Right renal cortex interstitium (tissue), 3 donors: ENCODE data around the gene DAAM2. TPM values are rescaled to one million over a fixed set of nuclear protein-coding genes. Genes with fewer than 3 reads are reported as not detected.

ENCODE experiments used
- DNase-seq, 3 donors: peaks; one replicate each; pipeline ENCODE4 v3.0.0-alpha.2; 2013; ENCODE audit warnings: low read depth in 3 of 3, low spot score in 2 of 3
- polyA plus RNA-seq, 3 donors: library from polyadenylated mRNA; unstranded; fragments of 120-200 nt; gene quantifications; one replicate each; pipeline ENCODE4 v1.2.1, GENCODE V29; 2013; ENCODE audit not compliant: insufficient read length in 3 of 3

Gene DAAM2
- 10 to 100 TPM; 23.8 to 29.2 (median 24.9) TPM for polyA plus RNA-seq

- DNase-seq = no peak
Observed at GRCh38 chr6:39791850-39792539, at the start of gene DAAM2. Gene DAAM2, plus strand, starts transcription at chr6:39792376. Its CDS starts 63,927 bp downstream, at chr6:39856303.

GRCh38 chr6:39746795-39747194 lies 45.4 kb upstream of the DAAM2 start:
- no peak for DNase-seq

- DNase-seq = no peak
Observed at GRCh38 chr6:39752835-39753724, 39.1 kb upstream of the DAAM2 start.

GRCh38 chr6:39753725-39754045 lies 38.5 kb upstream of the DAAM2 start:
- DNase-seq = no peak

- DNase-seq = no peak
Observed at GRCh38 chr6:39754514-39755115, 37.6 kb upstream of the DAAM2 start.

GRCh38 chr6:39755231-39755630 lies 36.9 kb upstream of the DAAM2 start:
- no peak for DNase-seq

- no peak for DNase-seq
Observed at GRCh38 chr6:39756582-39756981, 35.6 kb upstream of the DAAM2 start.

GRCh38 chr6:39758905-39759605 lies 33.1 kb upstream of the DAAM2 start:
- no peak for DNase-seq

GRCh38 chr6:39760226-39760952 lies 31.8 kb upstream of the DAAM2 start:
- no peak for DNase-seq

GRCh38 chr6:39765508-39766065 lies 26.6 kb upstream of the DAAM2 start:
- no peak for DNase-seq

GRCh38 chr6:39769012-39769411 lies 23.2 kb upstream of the DAAM2 start:
- DNase-seq = no peak

- DNase-seq = no peak
Observed at GRCh38 chr6:39770446-39770845, 21.7 kb upstream of the DAAM2 start.

- no peak for DNase-seq
Observed at GRCh38 chr6:39772559-39773273, 19.5 kb upstream of the DAAM2 start.

GRCh38 chr6:39773782-39774181 lies 18.4 kb upstream of the DAAM2 start:
- no peak for DNase-seq

GRCh38 chr6:39776581-39776980 lies 15.6 kb upstream of the DAAM2 start:
- DNase-seq = no peak

- peak in 1 of 3 donors; percentile 15 for DNase-seq
Observed at GRCh38 chr6:39777218-39777617, 15.0 kb upstream of the DAAM2 start.

GRCh38 chr6:39777661-39778060 lies 14.5 kb upstream of the DAAM2 start:
- no peak for DNase-seq

GRCh38 chr6:39778581-39779255 lies 13.5 kb upstream of the DAAM2 start:
- DNase-seq = no peak

- no peak for DNase-seq
Observed at GRCh38 chr6:39785281-39785680, 6.9 kb upstream of the DAAM2 start.
